ENCODE results near the gene GBX2. TPM values are rescaled to one million over a fixed set of nuclear protein-coding genes. Genes with fewer than 3 reads are reported as not detected.

Gene GBX2
- total RNA-seq, 2 donors from 2014 or later = not detected

GRCh38 chr2:236169741-236170589 lies 1.8 kb upstream of the GBX2 start:
- H3K36me3 ChIP-seq = no peaks in the 10 kb centered on the region
- TF ChIP-seq CTCF (IDR thresholded peaks at IDR 0.05) = no peak
- DNase-seq (ENCODE audit: low spot score) = no peak
- no peak overlapping the region for H3K4me3 ChIP-seq
- H3K27me3 ChIP-seq = peaks cover 72 to 92% of the 10 kb centered on the region in 2 donors
- H3K27ac ChIP-seq = no peak overlapping the region
- peaks cover 0 to 63% of the 10 kb centered on the region in 2 donors for H3K4me1 ChIP-seq
- no peaks in the 10 kb centered on the region for H3K9me3 ChIP-seq

- no peak for DNase-seq (ENCODE audit: low spot score)
- no peak overlapping the region for H3K27ac ChIP-seq
- peaks cover 0 to 71% of the 10 kb centered on the region in 2 donors for H3K4me1 ChIP-seq
- H3K36me3 ChIP-seq = no peaks in the 10 kb centered on the region
- H3K4me3 ChIP-seq = no peak overlapping the region
- H3K27me3 ChIP-seq = peaks cover 72 to 94% of the 10 kb centered on the region in 2 donors
- no peaks in the 10 kb centered on the region for H3K9me3 ChIP-seq
- TF ChIP-seq CTCF (IDR thresholded peaks at IDR 0.05) = no peak
Measured at GRCh38 chr2:236169151-236169721, 1.1 kb upstream of the GBX2 start.

GRCh38 chr2:236167297-236168109 lies 683 bp downstream of the GBX2 start:
- Histone ChIP-seq H3K4me3 (peak overlapping the region; percentile 0 to 45), H3K27ac (no peak overlapping the region), H3K9me3 (no peaks in the 10 kb centered on the region), H3K27me3 (peaks cover 64 to 92% of the 10 kb centered on the region in 2 donors), H3K4me1 (peaks cover 0 to 71% of the 10 kb centered on the region in 2 donors), H3K36me3 (no peaks in the 10 kb centered on the region)
- peak in 1 of 2 donors; percentile 64 for TF ChIP-seq CTCF (IDR thresholded peaks at IDR 0.05)
- DNase-seq (ENCODE audit: low spot score) = no peak

- Histone ChIP-seq H3K36me3 (no peaks in the 10 kb centered on the region), H3K4me3 (peak overlapping the region in 1 of 2 donors; percentile 45), H3K27ac (no peak overlapping the region), H3K9me3 (no peaks in the 10 kb centered on the region), H3K27me3 (peaks cover 64 to 88% of the 10 kb centered on the region in 2 donors), H3K4me1 (peaks cover 0 to 65% of the 10 kb centered on the region in 2 donors)
- no peak for TF ChIP-seq CTCF (IDR thresholded peaks at IDR 0.05)
- no peak for DNase-seq (ENCODE audit: low spot score)
Measured at GRCh38 chr2:236166796-236167296, 1.3 kb downstream of the GBX2 start.

- Histone ChIP-seq H3K4me1 (peaks cover 0 to 57% of the 10 kb centered on the region in 2 donors), H3K36me3 (no peaks in the 10 kb centered on the region), H3K27ac (no peak overlapping the region), H3K9me3 (no peaks in the 10 kb centered on the region), H3K27me3 (peaks cover 59 to 86% of the 10 kb centered on the region in 2 donors), H3K4me3 (peak overlapping the region in 1 of 2 donors; percentile 45)
- TF ChIP-seq CTCF (IDR thresholded peaks at IDR 0.05) = no peak
- DNase-seq (ENCODE audit: low spot score) = no peak
Measured at GRCh38 chr2:236165842-236166795, 2.1 kb downstream of the GBX2 start.

Measured in right atrium auricular region (tissue), 2 donors.